Stimulated activated naive CD8-positive, alpha-beta T cell treated with anti-CD3 and anti-CD28 coated beads, Interleukin-15, Interleukin-2, amounts not matched to agents 100 U/mL and 50 U/mL, for 24 hours (primary cell): ENCODE measurements around the gene SRP68.
"Not testable (repeated sequence)": the region's sequence is repeated elsewhere in the genome, so short reads cannot be mapped to it uniquely, and the experiment has no call there.

Experiments used
- ATAC-seq: fragments of 150-1000 bp; cut with Tn5 transposase; one replicate; pipeline ENCODE4 v1.10.0; 2021
- DNase-seq: peaks from one replicate; pipeline ENCODE4 v3.0.0; 2021

The SRP68 gene

DNA sequence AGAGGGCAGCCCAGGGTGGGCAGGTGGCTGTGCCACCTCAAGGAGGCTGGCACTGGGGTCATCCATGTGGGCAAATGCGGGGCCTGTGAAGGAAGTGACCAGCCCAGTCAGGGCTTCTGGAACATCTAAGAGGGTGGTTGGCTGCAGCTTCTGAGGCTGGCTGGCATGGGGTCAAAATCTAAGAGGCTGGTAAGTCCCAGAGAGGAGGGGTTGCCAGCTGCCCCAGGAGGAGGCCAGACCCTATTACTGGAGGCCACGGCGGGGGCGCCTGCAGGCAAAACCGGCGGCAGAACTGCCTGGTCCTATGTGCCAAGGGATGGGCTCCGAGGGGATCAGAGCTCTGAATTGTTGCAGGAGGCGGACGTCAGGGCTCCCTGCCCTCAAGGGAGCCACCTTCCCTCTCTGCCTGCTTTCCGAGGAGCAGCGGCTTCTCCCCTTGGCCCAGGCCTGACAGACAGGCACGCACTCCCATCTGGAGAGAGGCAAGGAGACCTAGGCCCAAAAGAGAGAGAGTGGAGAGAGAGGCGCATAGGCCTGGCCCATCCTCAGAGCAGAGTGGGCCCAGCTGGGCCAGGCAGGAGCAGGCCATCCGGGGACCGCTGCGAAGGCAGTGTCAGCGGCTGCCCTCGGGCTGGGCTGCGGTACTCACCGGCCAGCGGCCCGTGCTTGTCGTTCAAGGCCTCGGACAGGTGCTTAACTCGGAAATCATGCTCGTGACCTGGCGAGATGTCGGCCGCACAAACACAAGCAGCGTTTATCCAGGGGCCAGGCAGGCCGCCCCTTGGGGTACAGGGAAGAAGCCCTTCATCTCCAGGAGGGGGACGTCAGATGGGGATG lies 17.6 kb upstream of the SRP68 start:
- ATAC-seq (no peak), DNase-seq (no peak)

DNA sequence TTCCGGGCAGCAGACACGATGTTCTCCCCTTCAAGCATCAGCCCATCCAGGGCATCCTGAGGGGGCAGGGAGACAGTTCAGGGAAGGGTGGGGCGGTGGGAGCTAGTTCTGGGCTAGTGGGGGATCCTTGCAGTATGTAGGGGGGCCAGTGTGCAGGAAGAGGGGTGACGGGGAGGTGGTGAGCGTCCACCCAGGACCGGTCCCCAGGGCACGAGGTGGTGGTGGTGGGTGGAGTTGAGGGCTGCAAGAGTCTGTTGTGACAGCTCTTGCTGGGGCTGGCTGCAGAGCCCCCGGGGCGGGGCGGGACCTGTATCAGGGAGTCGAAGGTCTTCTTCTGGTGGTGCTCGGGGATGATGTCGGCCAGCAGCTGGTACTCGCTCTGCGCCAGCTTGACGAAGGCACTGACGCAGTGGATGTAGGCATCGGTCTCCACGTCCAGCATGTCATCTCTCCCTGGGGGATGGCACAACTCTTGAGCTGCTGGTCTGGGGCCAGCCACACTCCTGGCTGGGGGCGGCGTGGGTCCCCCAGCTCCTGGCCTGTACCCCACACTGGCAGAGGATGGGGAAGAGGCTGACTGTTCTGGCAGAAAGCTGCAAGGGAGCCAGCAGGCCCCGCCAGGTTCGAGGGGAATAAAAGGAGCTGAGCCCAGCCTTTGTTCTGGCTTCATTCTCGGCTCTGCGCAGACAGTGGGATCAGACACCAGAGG lies 16.7 kb upstream of the SRP68 start:
- DNase-seq (no peak), ATAC-seq (no peak)

GRCh38 chr17:76088041-76088867 lies 15.9 kb upstream of the SRP68 start:
- no peak for ATAC-seq
- no peak for DNase-seq

GRCh38 chr17:76087531-76087930 lies 15.2 kb upstream of the SRP68 start:
- no peak for ATAC-seq

DNA sequence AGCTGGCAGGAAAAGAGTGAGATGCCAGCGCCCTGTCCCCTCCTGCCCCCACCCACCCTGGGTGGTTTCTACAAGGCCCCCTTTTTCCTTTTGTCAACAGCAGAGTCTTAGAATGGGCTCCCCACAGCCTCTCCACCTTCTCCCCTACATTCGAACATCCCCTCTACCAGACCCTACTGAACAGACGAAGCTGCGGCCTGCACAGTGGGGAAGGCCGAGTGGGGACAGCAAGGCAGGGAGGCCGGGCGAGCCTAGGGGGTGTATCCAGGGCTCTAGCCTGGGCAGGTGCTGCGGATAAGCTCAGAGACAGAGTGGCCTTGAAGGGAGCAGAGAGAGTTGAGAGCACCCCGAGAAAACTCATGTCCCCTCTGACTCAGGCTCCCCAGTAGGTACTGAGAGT lies 14.1 kb upstream of the SRP68 start:
- DNase-seq (no peak), ATAC-seq (no peak)

More at GRCh38 chr17:76087531-76087930, 15.2 kb upstream of the SRP68 start:
- no peak for DNase-seq

DNA sequence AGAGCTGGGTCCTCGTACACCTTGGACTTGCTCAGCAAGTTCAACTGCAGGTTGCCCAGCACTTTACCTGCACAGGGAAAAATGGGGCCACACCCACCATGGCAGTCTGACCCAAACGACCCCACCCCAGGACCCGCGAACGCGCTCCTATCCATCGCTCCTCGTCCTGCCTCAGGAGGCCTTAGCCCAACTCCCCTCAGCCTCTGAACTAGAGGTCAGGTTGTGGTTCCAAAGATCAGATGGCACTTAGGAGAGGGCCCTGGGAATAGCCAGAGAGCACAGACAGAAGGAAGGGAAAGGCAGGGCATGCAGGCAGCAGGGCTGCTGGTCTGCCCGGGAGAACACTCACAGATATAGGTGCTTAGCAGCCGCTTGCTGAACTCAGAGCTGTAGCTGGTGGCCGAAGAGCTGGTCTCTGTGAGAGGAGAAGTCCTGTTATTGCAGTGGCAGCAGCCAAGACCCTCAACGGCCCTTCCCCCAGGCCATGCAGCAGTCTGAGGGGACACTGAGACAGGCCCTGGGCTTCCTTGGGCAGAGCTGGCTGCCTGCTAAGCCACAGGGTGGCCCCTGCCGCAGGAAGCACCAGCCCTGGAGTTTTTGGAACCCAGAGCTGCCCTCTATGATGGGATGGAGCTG lies 13.5 kb upstream of the SRP68 start:
- ATAC-seq = no peak
- no peak for DNase-seq

DNA sequence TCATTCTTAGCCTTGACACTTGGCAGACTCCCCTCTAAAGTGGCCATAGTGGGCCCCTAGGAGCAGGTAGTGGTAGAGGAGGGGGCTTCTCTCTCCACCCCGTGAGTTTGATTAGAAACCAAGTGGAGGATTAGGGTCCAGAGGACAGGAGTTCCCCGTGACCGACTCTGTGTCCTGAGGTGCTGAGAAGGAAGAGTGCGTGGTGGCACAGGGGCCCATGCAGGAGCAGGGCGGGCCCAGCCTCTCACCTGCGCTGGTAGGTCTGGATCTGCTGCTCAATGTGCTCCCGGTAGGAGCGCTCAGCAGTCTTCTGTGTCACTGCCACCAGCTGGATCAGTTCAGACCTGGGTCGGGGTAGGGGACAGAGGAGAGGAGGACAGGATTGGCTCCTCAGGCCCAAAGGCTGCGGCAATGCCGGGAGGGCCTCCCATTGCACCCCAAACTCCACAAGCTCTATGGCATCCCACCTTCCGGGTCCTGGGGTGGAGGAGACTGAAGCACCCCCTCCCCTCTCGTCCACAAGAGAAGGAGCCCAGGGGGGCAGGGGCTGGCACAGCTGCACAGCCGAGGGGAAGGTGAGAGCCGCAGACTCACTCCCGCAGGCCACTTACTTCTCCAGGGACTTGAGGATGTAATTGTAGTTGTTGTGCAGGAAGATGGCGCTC lies 12.9 kb upstream of the SRP68 start:
- ATAC-seq (no peak), DNase-seq (no peak)

GRCh38 chr17:76083536-76084182 lies 11.3 kb upstream of the SRP68 start:
- DNase-seq = no peak

GRCh38 chr17:76082326-76083251 lies 10.3 kb upstream of the SRP68 start:
- no peak for DNase-seq
- ATAC-seq = no peak

More at GRCh38 chr17:76083536-76084182, 11.3 kb upstream of the SRP68 start:
- no peak for ATAC-seq

DNA sequence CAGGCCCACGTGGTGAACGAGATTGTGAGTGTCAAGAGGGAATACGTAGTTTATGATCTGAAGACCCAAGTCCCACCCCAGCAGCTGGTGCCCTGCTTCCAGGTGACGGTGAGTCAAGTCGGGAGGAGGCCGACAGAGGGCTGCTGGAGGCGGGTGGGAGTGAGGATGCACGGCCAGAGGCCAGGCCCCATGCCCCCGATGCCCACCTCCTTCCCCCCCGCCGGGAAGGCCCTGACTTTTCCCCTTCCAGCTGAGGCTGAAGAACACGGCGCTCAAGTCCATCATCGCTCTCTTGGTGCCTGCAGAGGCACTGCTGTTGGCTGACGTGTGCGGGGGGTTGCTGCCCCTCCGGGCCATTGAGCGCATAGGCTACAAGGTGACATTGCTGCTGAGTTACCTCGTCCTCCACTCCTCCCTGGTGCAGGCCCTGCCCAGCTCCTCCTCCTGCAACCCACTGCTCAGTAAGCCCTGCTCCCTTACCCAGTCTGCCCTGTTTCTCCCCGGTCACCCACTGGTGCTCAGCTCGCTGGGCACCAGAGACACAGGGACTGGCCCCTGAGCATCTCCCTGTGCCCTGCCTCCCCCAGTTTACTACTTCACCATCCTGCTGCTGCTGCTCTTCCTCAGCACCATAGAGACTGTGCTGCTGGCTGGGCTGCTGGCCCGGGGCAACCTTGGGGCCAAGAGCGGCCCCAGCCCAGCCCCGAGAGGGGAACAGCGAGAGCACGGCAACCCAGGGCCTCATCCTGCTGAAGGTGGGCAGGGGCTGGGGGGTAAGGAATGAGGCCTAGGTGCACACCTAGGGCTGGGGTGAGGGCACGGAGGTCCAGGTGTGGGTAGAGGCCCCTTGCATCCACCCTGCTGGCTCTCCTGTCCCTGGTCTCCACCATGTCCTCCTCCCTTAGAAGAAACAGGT lies 9.2 kb upstream of the SRP68 start:
- no peak for ATAC-seq
- no peak for DNase-seq

- ATAC-seq = no peak
- no peak for DNase-seq
Measured at GRCh38 chr17:76080768-76081287, 8.5 kb upstream of the SRP68 start.

GRCh38 chr17:76079956-76080767 lies 7.8 kb upstream of the SRP68 start:
- DNase-seq (no peak), ATAC-seq (no peak)

GRCh38 chr17:76079535-76079955 lies 7.2 kb upstream of the SRP68 start:
- ATAC-seq = no peak

DNA sequence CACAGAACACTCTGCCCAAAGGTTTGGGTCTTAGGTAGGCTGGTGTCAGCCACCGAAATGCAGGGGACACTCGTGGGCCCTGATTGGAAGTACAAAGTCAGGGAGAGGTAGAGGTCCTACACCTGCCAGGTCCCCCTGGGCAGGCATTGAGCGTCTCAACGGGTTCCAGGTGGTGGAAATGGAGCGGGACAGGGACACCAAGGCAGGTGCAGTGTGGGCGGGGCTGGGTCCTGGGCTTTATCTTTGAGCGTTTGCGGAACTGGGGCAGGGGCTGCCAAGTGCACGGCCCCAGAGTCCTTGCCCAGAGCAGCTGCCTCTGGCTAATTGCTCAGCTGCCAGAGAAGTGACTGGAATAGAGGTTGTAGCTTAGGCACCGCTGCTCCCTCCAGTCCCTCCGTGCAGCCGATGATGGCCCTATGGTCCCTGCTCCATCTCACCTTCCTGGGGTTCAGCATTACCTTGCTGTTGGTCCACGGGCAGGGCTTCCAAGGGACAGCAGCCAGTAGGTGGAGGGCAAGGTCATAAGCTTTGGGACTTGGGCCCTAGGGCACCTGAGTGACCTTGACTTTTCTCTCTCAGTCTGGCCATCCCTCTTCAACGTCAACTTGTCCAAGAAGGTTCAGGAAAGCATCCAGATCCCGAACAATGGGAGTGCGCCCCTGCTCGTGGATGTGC lies 6.7 kb upstream of the SRP68 start, which contains the start of gene ZACN:
ZACN (plus strand) TSS at position 323 of the 675 bp plus-strand sequence; CDS start at position 406, 83 bp downstream.
- DNase-seq (no peak), ATAC-seq (no peak)

More at GRCh38 chr17:76079535-76079955, 7.2 kb upstream of the SRP68 start:
- no peak for DNase-seq

- DNase-seq, ATAC-seq: not testable (repeated sequence)
Measured at GRCh38 chr17:76078370-76078769, 6.1 kb upstream of the SRP68 start.

- ATAC-seq (no peak), DNase-seq (no peak)
Measured at GRCh38 chr17:76077584-76078110, 5.3 kb upstream of the SRP68 start.
